VCaP (cell line): ENCODE results near the gene CLPSL1.

Experiments used
- H3K27ac ChIP-seq: fragments of 450-650 bp; 2 replicates; pipeline ENCODE4 v1.5.1; 2017
- TF ChIP-seq, protein P1 (sequence below): fragments of 450-650 bp; conservative IDR thresholded peaks from 2 replicates; pipeline ENCODE4 v1.5.1; 2017; ENCODE audit warnings: mild to moderate bottlenecking, moderate library complexity

CLPSL1 gene, protein sequence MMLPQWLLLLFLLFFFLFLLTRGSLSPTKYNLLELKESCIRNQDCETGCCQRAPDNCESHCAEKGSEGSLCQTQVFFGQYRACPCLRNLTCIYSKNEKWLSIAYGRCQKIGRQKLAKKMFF

DNA sequence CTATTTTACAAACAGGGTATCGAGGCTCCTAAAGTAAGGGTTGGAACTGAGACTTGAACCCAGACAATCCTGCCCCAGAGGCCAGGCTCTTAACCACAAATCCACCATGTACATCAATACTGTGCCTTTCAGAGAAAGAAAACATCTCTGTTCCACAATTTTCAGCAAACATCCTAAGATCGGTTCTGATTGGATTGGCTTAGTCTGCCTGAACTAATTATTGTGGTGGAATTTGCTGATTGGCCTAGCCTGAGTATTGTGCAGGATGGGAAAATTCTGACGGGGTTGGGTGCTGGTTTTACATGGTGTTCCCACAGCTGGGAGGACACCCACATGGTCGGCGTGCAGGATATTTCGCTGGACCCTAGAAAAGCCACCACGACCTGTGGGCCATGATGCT lies at the start of gene CLPSL1:
TSS of gene CLPSL1 (plus strand) at position 301 of the 400 bp plus-strand sequence. CDS start at position 393, 92 bp downstream.
- H3K27ac ChIP-seq: no peak within 1 kb of the TSS
- TF ChIP-seq, protein P1, sequence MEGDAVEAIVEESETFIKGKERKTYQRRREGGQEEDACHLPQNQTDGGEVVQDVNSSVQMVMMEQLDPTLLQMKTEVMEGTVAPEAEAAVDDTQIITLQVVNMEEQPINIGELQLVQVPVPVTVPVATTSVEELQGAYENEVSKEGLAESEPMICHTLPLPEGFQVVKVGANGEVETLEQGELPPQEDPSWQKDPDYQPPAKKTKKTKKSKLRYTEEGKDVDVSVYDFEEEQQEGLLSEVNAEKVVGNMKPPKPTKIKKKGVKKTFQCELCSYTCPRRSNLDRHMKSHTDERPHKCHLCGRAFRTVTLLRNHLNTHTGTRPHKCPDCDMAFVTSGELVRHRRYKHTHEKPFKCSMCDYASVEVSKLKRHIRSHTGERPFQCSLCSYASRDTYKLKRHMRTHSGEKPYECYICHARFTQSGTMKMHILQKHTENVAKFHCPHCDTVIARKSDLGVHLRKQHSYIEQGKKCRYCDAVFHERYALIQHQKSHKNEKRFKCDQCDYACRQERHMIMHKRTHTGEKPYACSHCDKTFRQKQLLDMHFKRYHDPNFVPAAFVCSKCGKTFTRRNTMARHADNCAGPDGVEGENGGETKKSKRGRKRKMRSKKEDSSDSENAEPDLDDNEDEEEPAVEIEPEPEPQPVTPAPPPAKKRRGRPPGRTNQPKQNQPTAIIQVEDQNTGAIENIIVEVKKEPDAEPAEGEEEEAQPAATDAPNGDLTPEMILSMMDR: no peak

DNA sequence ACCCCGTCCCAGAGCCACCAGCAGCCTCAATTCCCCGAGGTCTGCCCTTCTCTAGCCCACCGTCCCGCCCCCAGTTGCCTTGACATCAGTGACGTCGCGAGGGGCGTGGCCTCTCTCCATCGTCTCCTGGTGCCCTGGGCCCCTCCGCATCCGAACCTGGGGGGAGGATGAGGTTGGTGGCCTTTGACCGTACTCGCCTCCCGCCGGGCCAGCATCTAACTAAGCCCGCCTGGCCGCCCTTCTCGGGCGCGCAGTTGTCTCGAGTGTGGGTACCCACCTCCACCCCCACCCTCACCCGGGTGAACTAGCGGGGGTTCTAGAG lies 49.4 kb upstream of the CLPSL1 start:
- TF ChIP-seq, protein P1: no peak
- H3K27ac ChIP-seq: peak overlapping the region; percentile 100

DNA sequence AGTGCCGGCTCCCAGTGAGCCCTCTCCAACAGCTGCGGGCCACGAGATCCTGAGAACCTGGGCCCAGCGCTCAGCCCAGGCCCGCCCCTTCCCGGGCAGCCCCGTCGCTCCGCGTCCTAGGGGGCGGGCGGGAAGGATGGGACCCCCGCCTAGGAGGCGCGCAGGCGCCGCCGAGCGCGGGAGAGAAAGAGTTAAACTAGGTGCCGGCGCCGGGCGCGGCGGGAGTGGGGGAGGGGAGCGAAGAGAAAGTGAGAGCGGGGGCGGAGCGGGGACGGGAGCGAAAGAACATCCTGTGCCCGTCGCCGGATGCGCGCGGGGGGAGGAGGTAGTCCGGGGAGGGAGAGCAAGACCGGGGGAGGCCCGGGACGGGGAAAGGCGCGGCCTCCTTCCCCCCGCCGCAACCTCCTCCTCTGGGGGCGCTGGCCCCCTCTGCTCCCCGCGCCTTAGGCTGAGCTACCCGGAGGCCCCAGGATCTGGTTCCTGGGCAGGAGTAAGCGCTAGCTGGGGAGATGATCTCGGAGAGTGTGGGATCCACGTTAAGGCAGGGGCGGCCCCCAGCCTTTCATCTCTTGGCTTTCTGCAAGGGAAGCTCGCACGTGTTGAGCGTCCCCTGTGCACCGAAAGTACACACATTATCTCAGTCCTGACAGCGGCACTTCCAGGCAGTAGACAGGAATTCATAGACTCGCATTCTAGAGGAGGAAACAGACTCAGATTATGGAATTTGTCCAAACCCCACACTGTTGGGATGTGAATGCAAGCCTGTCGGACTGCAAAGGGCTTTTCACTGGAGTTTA lies 48.9 kb upstream of the CLPSL1 start:
- TF ChIP-seq, protein P1: 0 out of 2 replicates have a peak, but pooled peaks have one; percentile 5

DNA sequence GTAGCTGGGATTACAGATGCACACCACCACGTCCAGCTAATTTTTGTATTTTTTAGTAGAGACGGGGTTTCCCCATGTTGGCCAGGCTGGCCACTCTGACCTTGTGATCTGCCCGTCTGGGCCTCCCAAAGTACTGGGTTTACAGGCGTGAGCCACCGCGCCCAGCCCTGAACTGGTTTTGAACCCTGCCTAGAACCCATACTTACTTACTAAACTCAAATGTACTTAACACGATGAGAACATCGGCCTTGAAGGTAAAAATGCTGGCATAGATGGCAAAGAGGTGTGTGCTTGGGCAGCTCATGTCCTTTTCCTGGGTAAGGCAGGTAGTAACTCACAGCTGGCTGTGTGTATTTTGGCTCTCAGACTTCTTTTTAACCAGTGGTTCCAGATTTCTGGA lies 47.2 kb upstream of the CLPSL1 start:
- TF ChIP-seq, protein P1: no peak
- peak overlapping the region; percentile 100 for H3K27ac ChIP-seq

More for the DNA sequence above, 48.9 kb upstream of the CLPSL1 start:
- H3K27ac ChIP-seq: peak overlapping the region; percentile 100

DNA sequence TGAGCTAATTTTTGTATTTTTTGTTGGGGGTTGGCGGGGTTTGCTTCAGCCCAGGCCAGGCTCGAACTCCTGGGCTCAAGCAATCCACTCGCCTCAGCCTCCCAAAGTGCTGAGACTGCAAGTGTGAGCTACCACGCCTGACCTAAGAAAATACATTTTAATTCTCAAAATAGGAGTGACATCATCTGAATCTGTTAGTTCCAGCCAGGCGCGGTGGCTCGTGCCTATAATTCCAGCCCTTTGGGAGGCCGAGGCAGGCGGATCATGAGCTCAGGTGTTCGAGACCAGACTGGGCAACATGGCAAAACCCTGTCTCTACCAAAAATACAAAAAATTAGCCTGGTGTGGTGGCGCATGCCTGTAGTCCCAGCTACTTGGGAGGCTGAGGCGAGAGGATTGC lies 46.5 kb upstream of the CLPSL1 start:
- H3K27ac ChIP-seq: peak overlapping the region; percentile 100

DNA sequence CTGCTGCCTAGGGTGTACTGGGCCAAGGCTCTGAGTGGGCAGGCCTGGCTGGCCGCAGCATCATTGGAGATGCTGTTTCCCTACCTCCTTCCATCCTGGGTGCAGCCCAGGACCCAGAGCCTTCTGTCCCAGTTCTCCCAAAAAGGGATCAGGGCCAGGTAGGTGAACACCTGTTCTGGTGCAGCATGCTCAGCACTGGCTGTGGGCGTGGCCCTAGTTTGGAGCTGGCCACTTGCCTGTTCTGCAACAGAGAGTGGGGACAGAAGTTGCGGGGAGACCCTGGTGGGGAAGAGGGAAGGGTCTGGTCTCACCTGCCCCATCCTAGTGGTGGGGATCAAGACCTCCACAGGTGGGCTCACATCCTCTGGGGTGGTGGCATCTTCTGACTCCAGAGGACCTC lies 45.4 kb upstream of the CLPSL1 start:
- H3K27ac ChIP-seq: no peak overlapping the region
- TF ChIP-seq, protein P1: no peak

DNA sequence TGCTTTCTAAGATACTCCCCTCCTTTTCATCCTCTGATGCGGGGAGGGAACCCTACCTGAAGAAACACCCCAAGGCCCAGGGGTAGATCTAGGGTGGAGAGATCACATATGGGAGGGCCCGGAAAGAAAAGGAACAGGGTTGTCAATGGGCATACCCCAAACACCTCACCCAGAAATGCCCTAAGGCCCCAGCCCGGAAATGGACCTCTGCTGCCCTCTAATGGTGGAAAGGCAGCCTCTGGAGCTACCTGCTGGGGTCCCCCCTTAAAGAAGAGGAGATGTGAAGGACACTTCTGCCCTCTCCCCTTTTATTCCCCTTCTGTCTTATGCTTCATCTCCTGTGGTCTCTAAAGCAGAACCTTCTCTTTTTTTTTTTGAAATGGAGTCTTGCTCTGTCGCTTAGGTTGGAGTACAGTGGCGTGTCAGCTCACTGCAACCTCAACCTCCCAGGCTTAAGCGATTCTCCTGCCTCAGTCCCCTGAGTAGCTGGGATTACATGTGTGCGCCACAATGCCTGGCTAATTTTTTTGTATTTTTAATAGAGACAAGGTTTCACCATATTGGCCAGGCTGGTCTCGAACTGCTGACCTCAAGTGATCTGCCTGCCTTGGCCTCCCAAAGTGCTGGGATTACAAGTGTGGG lies 44.4 kb upstream of the CLPSL1 start:
- TF ChIP-seq, protein P1: peak; percentile 90
- peak overlapping the region; percentile 11; the same call in 1 of the 2 replicates for H3K27ac ChIP-seq

DNA sequence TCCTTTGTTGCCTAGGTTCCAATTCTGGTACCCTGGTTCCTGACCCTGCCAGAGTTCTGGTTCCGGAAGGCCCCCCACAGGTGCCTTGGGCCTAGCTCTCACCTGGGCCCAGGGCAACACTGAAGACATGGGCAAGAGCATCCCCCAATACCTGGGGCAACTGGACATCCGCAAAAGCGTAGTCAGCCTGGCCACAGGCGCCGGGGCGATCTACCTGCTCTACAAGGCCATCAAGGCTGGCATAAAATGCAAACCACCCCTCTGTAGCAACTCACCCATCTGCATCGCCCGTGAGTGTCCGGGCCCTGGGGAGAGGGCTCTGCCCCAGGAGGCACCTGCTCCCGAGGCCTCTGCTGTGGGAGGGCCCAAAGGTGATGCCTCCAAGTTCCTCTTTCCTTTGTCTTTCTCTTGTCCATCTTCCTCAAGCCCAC lies 43.8 kb upstream of the CLPSL1 start, which contains the start of gene ARMC12:
TSS of gene ARMC12 (plus strand) at position 51 of the 431 bp plus-strand sequence. CDS start at position 128, 77 bp downstream.
- peak within 1 kb of the TSS; percentile 11; the same call in 1 of the 2 replicates for H3K27ac ChIP-seq
- TF ChIP-seq, protein P1: no peak
